WERI-Rb-1 (cell line): ENCODE results near the gene ATP10D.

Source experiments
- DNase-seq: peaks from one replicate; pipeline ENCODE4 v3.0.0-alpha.2; 2020
- H3K27ac ChIP-seq: fragments of 250-450 bp; sonication (Bioruptor Pico); 2 replicates; pipeline ENCODE4 v1.5.1; 2020; ENCODE audit warnings: mild to moderate bottlenecking, moderate library complexity
- H3K27me3 ChIP-seq: fragments of 250-450 bp; sonication (Bioruptor Pico); 2 replicates; pipeline ENCODE4 v1.5.1; 2021; ENCODE audit warnings: mild to moderate bottlenecking, low read depth, moderate library complexity; ENCODE audit not compliant: insufficient read depth, severe bottlenecking
- H3K36me3 ChIP-seq: fragments of 250-450 bp; sonication (Bioruptor Pico); 2 replicates; pipeline ENCODE4 v1.5.1; 2020; ENCODE audit warnings: mild to moderate bottlenecking, moderate library complexity
- H3K4me3 ChIP-seq: 2 replicates; pipeline ENCODE4 v1.5.1; 2011; ENCODE audit warnings: low read depth, mild to moderate bottlenecking, control low read depth, low read length
- H3K9me3 ChIP-seq: fragments of 250-450 bp; sonication (Bioruptor Pico); 2 replicates; pipeline ENCODE4 v1.5.1; 2021; ENCODE audit warnings: mild to moderate bottlenecking, moderate library complexity; ENCODE audit not compliant: severe bottlenecking
- CTCF ChIP-seq: IDR thresholded peaks from 2 replicates; pipeline ENCODE4 v1.5.1; 2011; ENCODE audit warnings: low read depth, mild to moderate bottlenecking, control low read depth, inconsistent platforms, low read length

ATP10D gene

GRCh38 chr4:47485047-47485692 lies at the start of gene ATP10D:
ATP10D (plus strand) TSS chr4:47485275; CDS start chr4:47512541, 27,266 bp downstream.
- TF ChIP-seq CTCF: no peak
- no peaks in the 10 kb centered on the region for H3K27me3 ChIP-seq
- H3K27ac ChIP-seq: 0 out of 2 replicates have a peak within 1 kb of the TSS, but pooled peaks have one; percentile 42
- H3K9me3 ChIP-seq: no peaks in the 10 kb centered on the region
- peak; percentile 92 for DNase-seq
- peak within 1 kb of the TSS; percentile 72 for H3K4me3 ChIP-seq
- no peaks in the 10 kb centered on the region for H3K36me3 ChIP-seq

- Histone ChIP-seq H3K27me3 (no peaks in the 10 kb centered on the region), H3K27ac (no peak overlapping the region), H3K4me3 (no peak overlapping the region), H3K36me3 (no peaks in the 10 kb centered on the region), H3K9me3 (no peaks in the 10 kb centered on the region)
- TF ChIP-seq CTCF: no peak
- no peak for DNase-seq
Measured at GRCh38 chr4:47442980-47443379, 42.1 kb upstream of the ATP10D start.

- TF ChIP-seq CTCF: no peak
- no peaks in the 10 kb centered on the region for H3K9me3 ChIP-seq
- H3K27ac ChIP-seq: no peak overlapping the region
- no peak overlapping the region for H3K4me3 ChIP-seq
- no peaks in the 10 kb centered on the region for H3K36me3 ChIP-seq
- no peak for DNase-seq
- no peaks in the 10 kb centered on the region for H3K27me3 ChIP-seq
Measured at GRCh38 chr4:47444031-47444430, 41.0 kb upstream of the ATP10D start.

GRCh38 chr4:47451657-47452056 lies 33.4 kb upstream of the ATP10D start:
- TF ChIP-seq CTCF: no peak
- Histone ChIP-seq H3K27ac (no peak overlapping the region), H3K36me3 (peaks cover 6% of the 10 kb centered on the region; the same call in 1 of the 2 replicates), H3K4me3 (no peak overlapping the region), H3K9me3 (no peaks in the 10 kb centered on the region), H3K27me3 (no peaks in the 10 kb centered on the region)
- DNase-seq: no peak

GRCh38 chr4:47462799-47463234 lies 22.3 kb upstream of the ATP10D start:
- TF ChIP-seq CTCF: no peak
- H3K36me3 ChIP-seq: peaks cover 8% of the 10 kb centered on the region; the same call in 1 of the 2 replicates
- DNase-seq: no peak
- H3K4me3 ChIP-seq: peak overlapping the region; percentile 77
- H3K27me3 ChIP-seq: no peaks in the 10 kb centered on the region
- H3K9me3 ChIP-seq: no peaks in the 10 kb centered on the region
- H3K27ac ChIP-seq: peak overlapping the region; percentile 79
